Vagina (tissue), 2 donors: ENCODE measurements around the gene SMAD1.

Source experiments
- CTCF ChIP-seq, 3 experiments: fragments of 450-650 bp in 2 of 3; fragments of 200-600 bp in 1 of 3; sonication (generic) in 1 of 3; IDR thresholded peaks; one replicate each; pipeline ENCODE4 v1.5.1; 2017 to 2019; ENCODE audit warnings: antibody characterized with exemption in 3 of 3, mild to moderate bottlenecking in 2 of 3, moderate library complexity in 2 of 3
- POLR2AphosphoS5 ChIP-seq, 2 donors: sonication (generic); formaldehyde crosslinking; IDR thresholded peaks; one replicate each; pipeline ENCODE4 v1.9.0; 2017; ENCODE audit warnings: antibody characterized with exemption in 2 of 2, mild to moderate bottlenecking in 2 of 2, low read depth in 1 of 2; ENCODE audit not compliant: insufficient read depth in 1 of 2

- no peak for TF ChIP-seq CTCF (IDR thresholded peaks at IDR 0.05)
- TF ChIP-seq POLR2AphosphoS5 (IDR thresholded peaks at IDR 0.05; ENCODE audit: insufficient read depth in 1 of 2, low read depth in 1 of 2): no peak
Measured at GRCh38 chr4:145527773-145528172, 46.1 kb downstream of the SMAD1 start.
